Measurements from ENCODE around the gene NUDT3.
"Not testable (repeated sequence)": the region's sequence is repeated elsewhere in the genome, so short reads cannot be mapped to it uniquely, and the experiment has no call there.

- TF ChIP-seq, protein P1, sequence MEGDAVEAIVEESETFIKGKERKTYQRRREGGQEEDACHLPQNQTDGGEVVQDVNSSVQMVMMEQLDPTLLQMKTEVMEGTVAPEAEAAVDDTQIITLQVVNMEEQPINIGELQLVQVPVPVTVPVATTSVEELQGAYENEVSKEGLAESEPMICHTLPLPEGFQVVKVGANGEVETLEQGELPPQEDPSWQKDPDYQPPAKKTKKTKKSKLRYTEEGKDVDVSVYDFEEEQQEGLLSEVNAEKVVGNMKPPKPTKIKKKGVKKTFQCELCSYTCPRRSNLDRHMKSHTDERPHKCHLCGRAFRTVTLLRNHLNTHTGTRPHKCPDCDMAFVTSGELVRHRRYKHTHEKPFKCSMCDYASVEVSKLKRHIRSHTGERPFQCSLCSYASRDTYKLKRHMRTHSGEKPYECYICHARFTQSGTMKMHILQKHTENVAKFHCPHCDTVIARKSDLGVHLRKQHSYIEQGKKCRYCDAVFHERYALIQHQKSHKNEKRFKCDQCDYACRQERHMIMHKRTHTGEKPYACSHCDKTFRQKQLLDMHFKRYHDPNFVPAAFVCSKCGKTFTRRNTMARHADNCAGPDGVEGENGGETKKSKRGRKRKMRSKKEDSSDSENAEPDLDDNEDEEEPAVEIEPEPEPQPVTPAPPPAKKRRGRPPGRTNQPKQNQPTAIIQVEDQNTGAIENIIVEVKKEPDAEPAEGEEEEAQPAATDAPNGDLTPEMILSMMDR (conservative IDR thresholded peaks at IDR 0.05), result not testable (repeated sequence)
- not testable (repeated sequence) for TF ChIP-seq ZFX (IDR thresholded peaks at IDR 0.05)
Observed at GRCh38 chr6:34245032-34245760, 147.3 kb downstream of the NUDT3 start.
